GM21390 (cell line): Measurements from ENCODE around the gene LHFPL3.
"Not testable (repeated sequence)": the region's sequence is repeated elsewhere in the genome, so short reads cannot be mapped to it uniquely, and the experiment has no call there.

ENCODE experiments used
- ATAC-seq: cut with Tn5 transposase; IDR thresholded peaks from one replicate; pipeline ENCODE4 v1.9.1; 2021; ENCODE audit not compliant: unreplicated experiment

The LHFPL3 gene

DNA sequence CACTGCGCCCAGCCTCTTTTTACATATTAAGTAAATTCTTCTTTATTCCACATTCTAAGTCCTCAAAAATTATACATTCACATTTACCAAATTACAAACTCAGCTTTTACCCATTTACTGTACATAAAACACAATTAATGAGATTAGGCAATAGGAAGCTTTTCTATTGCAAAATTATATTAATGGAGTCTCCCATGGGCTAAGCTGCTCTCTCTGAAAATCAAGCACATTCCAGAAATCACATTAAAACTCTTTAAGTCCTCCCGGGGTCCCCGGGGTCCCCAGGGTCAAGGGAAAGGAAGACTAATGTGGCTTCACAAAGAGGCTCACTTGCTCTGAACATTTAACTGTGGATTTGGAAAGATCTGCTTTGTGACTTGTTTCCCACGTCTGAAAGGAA lies 558.2 kb downstream of the LHFPL3 start:
- ATAC-seq, result no peak

DNA sequence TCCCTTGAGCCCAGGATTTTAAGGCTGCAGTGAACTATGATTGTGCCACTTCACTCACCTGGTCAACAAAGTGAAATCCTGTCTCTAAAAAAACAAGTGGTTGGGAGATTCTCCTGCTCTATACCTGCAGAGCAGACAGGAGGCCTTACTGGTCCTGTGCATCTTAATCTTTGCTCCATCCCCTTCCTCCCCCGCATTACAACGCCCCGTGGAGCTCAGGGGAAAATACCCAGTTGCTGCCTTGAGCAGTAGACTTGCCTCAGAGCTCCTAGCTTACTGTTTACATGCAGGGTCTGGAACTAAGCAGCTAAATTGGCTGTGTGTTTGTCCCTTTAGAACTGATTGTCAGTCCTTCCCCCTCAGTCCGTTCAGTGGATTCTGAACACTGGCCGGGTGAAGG lies 561.8 kb downstream of the LHFPL3 start:
- ATAC-seq, result no peak

DNA sequence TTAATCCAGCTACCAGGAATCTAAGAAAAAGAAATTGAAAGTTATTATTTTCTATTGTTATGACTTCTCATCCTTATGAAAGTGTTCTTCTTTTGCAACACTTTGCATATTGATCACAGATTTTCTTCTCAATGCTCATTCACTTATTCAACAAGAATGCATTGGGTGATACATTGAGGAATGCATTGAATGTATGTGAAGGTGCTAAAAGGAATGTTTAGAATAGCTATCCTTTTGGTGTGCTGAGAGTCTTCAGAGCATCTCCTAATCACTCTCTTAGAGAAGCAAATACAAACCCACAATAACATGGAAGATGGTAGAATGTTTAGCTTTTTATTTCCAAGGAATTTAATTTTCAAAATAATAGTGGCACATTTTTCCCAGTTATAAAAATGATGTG lies 563.5 kb downstream of the LHFPL3 start:
- ATAC-seq, result no peak

DNA sequence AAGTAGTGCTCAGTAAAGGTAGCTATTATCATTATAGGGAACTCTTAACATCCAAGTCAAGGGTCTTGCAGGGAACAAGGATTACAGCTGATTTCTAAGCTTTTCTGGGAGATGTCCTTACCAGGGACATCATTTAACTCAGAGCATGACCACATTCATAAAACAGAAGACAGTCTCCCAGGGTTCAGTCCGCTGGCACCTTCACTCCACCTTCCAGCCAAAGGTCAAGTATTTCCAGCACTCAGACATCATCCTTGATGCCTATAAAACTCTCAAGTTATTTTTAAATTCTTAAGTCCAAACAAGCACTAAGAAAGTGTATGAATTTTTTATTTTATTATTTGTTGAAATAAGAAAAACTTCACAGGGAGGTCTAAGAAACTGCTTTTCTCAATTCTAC lies 565.9 kb downstream of the LHFPL3 start:
- no peak for ATAC-seq

DNA sequence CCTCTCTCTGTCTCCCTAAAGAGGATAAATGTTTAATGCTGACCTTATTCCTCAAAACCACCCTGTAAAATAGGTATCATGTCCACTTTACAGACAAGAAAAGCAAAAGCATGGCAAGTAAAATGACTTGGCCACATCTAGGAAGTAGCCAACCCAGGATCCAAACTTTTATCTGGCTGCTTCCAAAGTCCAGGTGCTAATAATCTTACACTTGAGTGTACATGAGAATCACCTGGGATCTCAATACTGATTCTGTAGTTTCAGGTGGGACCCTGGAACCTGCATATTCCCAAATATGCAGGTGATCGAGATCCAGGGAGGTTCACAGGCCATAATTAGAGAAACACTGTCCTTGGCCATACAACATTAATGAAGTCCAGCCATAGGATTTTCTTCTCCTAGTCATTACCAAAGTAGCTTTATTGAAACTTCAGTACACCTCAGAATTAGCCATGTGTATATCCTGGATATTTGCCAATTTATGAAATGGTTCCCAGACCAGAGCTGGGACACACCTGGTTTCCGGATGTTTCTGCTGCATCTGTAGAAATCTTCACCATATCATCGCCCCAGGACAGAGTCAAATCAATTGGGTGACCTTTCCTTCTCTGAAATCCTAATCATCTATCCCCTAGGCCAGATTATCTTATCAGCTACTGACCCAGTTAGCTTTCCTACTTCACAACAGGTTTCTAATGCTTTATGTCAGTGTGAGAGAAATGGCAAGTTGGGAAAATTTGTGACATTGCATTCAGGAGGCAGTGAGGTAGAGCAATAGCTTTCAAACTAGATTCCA lies 566.5 kb downstream of the LHFPL3 start:
- peak; percentile 20 for ATAC-seq

DNA sequence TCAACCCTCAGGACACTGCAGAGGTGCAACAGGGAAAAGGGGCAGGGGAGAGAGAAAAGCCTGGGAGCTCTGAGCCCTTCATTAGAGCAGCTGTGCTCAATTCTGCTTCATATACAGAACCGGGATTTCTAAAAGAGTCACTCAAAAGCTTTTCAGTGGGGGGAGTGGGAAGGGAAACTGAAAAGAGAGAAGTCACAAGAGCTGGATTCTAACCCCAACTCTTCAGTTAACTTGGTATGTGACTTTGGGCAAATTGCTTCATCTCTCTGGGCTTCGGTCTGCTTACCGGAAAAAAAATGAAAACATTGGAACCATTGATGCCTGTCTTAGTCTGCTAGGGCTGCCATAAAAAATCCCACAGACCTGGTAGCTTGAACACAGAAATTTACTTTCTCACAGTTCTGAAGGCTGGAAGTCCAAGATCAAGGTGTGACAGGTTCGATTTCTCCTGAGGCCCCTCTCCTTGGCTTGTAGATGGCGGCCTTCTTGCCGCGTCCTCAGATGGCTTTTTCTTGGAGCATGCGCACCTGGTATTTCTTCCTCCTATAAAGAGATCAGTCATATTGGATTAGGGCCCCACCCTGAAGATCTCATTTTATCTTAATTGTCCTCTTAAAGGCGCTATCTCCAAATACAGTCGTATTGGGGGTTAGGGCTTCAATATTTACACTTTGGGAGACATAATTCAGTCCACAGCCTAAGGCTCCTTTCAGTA lies 567.3 kb downstream of the LHFPL3 start:
- peak; percentile 39 for ATAC-seq

DNA sequence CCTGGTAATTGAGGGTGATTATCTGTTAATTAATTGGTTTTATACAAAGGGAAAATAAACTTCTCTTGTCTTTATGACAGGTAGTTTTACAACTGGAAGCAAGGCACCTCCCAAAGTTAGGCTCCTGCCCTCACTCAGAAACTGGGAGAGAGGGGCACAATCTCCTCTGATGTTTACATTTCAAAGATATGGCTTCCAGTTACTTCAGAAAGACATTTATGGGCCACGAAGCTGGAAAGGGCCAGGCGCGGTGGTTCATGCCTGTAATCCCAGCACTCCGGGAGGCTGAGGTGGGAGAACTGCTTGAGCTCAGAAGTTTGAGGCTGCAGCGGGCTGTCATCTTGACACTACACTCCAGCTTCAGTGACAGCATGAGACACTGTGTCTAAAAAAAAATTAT lies 570.0 kb downstream of the LHFPL3 start:
- no peak for ATAC-seq

DNA sequence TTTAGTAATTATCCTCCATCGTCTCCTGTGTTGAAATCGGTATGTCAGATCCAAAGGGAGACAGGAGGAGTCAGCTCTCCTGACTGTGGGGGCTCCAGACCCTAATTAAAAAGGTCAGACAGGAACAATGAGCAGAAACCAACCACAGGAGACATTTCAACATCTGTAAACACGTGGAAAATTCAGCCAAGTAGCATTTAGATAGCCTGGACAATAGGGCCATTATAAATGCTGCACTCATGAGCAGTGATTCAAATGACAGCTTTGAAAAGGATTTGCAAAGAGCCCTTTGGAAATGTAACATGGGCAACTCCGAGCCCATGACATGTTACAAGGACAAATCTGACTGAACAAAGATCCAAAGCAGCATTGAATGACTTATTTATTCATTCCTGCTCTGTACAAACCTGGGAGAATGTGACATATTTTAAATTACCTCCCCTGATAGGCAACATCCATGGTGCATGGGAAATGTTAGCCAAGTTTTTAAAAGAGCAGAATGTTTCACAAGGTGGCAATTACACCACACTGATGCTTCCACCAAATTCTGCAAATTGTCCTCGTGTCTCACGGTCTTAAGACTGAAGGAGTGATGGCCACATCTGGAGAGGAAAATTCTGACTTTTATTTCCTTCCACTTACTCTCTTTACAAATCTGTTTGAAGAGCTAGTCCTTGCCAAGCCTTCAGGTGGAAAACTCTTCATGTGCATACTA lies 572.3 kb downstream of the LHFPL3 start:
- ATAC-seq, result no peak

DNA sequence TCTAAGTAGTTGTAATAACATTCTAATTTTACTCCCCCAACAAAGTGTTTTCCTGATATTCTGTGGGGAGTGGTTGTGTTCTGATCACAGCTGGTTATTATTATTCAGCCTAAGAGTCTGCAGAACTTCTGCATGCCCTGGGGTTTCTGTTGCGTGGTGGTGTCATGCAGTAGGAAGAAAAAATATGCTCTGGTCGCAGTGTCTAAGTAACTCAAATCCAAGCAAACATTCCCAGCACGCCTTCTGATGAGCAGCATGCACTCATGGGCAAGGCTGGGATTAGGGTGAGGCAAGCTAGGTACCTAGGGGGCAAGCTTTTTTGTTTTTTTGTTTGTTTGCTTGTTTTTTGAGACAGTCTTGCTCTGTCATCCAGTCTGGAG lies 572.8 kb downstream of the LHFPL3 start:
- ATAC-seq, result no peak

DNA sequence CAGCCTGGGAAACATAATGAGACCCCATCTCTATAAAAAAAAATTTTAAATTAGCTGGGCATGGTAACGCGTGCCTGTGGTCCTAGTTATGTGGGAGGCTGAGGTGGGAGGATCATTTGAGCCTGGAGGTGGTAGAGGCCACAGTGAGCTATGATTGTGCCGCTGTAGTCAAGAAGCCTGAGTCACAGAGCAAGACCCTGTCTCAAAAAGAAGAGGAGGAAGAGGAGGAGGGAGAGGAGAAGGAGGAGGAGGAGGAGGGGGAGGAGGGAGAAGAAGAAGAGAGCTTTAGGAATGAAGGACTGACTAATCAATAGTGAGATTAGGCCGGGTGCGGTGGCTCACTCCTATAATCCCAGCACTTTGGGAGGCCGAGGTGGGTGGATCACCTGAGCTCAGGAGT lies 573.8 kb downstream of the LHFPL3 start:
- no peak for ATAC-seq

DNA sequence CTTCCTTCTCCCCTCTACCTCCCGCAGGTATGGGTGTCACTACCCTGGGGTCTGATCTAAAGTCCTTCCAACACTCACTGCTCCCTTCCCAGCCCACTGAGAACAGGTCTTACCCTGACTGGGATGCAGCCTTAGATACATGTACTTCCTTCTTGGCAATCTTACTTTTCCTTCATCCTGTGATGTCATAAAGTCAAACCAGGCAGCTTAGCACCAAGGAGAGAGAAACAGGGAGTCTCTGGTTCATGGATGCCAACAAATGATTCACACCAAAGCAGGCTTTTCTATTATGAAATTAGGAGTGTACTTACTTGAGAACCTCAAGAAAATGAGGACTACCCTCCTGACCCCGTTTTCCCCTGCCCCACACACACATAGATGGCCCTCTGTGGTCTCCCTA lies 574.6 kb downstream of the LHFPL3 start:
- no peak for ATAC-seq

DNA sequence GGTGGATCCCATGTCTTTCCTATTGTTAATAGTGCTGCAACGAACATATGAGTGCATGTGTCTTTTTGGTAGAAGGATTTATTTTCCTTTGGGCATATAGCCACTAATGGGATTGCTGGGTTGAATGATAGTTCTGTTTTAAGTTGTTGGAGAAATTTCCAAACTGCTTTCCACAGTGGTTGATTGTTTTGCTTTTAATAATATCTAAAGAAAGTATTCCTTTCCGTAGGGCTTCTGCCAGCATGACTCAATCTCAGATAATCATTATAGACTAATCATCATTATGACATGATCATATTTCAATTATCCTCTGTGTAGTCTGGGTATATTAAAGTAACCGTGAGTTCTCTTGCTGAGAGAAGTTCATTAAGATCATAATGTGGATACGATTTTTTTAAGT lies 575.4 kb downstream of the LHFPL3 start:
- ATAC-seq, result no peak

DNA sequence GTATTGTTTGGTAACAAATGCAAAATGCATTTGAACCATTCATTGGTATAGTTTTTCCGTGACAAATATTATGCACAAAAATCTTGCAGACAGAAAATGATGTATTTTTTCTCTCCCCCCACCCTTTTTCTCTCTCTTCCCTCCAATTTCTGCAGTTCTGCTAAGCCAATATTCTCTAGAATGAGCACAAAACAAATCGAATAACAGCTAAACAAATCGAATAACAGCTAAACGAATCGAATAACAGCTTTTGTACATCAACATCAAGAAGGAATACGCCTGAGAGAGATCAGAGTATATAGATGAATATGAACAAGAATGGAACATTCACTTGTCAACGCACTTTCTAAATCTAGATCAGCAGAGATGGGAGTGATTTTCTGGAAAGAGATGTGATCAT lies 577.6 kb downstream of the LHFPL3 start:
- ATAC-seq, result no peak

DNA sequence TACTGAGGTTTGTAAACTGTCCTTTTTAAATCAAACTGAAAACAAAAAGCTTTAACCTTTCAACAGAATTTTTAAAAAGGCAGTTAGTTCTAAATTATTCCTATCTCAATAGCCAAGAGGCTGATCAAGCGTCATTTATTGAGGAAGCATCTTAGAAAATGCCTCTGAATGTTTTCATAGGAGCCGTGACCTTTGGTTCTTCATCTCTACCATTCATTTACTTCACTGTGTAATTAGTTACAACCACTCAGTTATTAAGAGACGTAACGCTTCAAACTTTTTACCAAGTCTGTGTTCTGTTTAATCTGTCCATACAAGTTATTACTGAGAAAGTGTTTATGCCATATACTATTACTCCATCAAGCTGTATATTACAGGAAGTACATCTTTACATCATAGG lies 578.2 kb downstream of the LHFPL3 start:
- no peak for ATAC-seq

DNA sequence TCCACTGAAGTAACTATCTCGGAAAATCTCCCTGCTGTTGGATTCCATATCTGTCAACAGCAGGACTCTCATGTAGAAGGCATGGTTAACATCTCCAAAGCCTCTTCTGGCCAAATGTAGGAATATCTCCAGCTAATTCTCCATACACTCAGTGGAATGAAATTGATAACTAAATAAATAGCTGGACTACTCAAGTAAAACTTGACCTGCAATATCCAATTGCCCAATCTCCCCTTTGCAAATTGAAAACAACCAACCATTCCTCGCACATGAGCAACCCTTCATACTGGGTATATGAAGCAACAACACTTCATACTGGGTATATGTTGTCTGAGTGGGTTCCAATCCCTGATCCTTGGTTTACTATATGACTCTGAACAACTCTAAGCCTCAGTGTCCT lies 580.2 kb downstream of the LHFPL3 start:
- no peak for ATAC-seq

DNA sequence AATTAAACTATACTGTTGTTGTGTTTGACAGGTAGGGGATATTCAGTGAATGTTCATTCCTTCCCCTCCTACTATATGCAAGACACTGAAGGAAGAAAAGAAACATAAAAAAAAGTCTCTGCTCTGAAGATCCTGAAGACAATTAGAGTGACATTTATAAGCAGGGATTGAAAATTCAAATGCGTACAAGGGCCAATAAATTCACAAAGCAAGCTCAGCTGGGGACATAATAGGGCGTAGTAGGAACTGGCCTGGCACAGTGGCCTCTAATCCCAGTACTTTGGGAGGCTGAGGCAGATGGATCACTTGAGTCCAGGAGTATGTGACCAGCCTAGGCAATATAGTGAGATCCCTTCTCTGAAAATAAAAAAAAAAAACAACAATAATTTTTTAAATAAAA lies 580.7 kb downstream of the LHFPL3 start:
- ATAC-seq, result no peak

DNA sequence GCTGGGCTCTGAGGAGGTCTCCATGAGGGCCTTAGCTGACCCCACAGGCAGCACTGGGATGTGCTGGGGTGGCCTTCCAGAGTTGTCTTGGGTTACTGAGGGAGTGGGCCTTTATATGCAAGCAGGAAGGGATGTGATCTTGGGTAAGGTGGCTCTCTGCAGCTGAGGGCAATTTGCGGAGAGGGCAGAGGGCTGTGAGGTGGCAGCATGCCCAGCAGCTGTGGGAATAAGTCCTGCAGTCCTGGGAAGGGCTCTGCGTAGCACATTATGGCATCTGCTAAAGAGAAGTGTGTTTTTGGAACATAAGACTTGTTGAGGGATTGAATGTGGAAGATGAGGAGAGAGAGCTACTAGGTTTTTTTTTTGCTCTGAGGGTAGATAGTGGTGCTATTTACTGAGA lies 586.0 kb downstream of the LHFPL3 start:
- no peak for ATAC-seq

DNA sequence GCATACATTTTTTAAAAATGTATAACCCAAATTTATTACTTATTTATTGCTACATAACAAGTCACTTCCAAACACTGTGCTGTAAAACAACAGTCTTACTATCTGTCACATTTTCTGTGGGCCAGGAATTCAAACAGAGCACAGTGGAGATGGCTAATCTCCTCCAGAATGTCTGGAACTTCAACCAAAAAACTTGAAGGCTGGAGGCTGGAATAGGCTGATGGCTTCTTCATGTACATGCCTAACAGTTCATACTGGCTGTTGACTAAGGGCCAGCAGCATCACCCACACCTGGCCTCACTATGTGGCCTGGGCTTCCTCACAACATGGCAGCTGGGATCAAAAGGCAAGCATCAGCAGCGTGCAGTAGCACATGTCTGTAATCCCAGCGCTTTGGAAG lies 593.2 kb downstream of the LHFPL3 start:
- ATAC-seq, result no peak

DNA sequence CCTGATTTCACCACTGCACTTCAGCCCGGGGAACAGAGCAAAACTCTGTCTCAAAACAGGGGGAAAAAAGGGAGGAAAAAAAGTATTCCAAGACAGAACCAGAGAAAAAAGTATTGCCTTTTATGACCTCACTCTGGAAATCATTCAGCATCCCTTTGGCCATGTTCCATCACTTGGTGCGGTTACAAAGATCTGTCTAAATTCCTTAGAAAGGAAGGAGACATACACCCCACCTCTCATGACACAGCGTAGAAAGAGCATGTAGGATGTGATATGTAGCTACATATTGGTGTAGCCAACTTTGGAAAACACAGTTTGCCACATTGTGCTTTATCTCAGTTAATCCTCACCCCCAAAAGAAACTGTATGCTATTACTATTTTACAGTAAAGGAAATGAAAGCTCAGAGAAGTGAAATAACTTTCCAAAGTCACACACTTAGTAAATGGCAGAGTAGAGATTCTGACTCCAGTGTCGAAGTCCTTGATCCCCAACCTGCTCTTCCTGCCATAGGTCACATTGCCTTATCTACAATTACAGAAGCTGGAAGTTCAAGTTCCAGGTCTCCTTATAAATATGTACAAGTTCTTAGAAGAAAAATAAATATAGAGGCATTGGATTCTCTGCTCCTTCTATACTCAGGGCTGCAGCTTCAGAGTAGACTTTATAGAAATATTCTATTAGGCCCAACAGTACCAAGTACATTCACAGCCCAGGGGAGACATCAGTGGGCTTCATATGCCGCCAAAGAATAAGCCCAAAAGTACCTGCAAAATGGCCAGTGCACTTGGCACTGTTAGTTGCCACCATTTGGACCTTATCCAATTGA lies 594.0 kb downstream of the LHFPL3 start:
- ATAC-seq, result peak; percentile 10

DNA sequence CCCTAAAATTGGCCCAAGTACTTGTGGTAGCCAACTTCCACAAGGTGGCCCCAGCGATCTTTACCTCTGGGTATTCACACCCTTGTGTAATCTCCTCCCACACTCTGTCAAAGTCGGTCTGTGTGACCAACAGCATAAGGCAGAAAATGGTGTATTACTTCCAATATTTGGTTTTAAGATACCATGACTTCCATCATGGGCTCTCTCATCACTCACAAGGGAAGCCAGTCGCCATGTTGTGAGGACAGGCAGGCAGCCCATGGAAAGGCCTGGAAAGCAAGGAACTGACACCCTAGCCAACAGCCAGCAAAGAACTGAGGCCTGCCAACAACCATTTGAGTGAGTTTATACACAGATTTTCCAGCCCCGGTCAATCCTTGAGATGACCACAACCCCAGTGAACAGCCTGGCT lies 594.6 kb downstream of the LHFPL3 start:
- ATAC-seq, result peak; percentile 98

DNA sequence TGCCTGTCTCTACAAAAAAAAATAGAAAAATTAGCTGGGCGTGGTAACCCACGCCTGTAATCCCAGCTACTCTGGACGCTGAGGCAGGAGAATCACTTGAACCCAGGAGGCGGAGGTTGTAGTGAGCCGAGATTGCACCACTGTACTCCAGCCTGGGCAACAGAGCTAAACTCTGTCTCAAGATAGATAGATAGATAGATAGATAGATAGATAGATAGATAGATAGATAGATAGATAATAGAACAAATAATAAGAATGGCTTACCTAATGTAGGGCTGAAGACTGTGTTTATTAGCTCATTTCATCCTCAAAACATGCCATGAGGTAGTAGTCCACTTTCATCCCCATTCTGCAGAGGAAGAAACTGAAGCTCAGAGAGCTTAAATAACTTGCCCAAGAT lies 597.8 kb downstream of the LHFPL3 start:
- not testable (repeated sequence) for ATAC-seq
